Measurements from ENCODE around the gene CTTN. TPM values are rescaled to one million over a fixed set of nuclear protein-coding genes. Genes with fewer than 3 reads are reported as not detected.

Gene CTTN
- total and polyA plus RNA-seq, 2 of the 13 experiments (the other 11 are each of a cell fraction or from before 2014, with no cell fraction given): 84.4 to 114 TPM

DNA sequence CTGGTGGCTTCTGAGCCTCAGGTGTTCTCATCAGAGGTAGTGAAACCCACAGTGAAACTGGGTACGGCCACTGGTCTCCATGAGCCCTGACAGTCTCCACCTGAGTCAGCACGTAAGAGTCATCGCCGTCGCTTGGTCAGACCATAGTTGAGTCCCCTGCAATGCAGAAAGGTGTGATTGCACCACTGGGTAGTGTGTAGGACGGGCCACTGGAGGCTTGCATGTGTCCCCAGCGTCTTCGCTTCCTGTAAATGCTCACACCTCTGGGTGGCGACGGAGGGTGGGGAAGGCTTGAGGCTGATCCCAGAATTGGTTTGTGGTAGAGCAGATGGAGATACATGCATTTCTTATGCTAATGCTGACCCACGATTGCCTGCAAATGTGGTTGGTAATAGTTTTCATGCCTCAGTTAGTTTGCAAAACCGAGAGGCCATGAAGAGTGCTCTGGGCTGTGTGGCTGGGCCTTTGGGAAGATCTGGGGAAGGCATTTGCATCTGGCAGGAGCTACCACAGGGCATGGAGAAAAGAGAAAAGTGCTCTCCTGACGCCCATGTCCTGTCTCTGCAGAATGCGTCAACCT is 26.5 kb downstream of the CTTN start (continued):
- TF ChIP-seq PPARG (CRISPR knock-in tag; conservative IDR thresholded peaks at IDR 0.05): no peak
- TF ChIP-seq ZNF543 (CRISPR knock-in tag; IDR thresholded peaks at IDR 0.05): no peak
- TF ChIP-seq ZKSCAN1 (IDR thresholded peaks at IDR 0.05; ENCODE audit: low read length): no peak

DNA sequence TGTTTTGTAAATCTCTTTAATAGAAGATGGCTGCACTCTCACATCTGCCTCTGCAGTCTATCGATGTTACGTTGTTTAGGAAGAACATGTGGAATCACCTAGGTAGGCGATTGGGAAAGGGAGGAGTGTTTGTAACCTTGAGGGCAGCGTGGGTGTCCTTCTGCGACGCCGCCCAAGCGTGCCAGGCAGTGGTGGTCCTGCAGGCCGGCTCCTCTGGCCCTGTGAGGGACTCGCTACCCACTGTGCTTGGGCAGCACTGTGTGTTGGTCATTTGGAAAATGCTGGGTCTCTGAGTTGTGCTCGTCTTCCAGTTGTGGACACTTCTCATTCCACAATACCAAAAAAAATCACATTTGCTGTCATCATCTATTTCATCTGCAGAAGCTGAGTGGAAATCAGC is 29.1 kb downstream of the CTTN start:
- Histone ChIP-seq H3K79me2 (ENCODE audit: insufficient read depth, low read length) (no peaks in the 10 kb centered on the region), H3K27me3 (ENCODE audit: control insufficient read depth in 1 of 2, insufficient read depth in 2 of 2, low read length in 2 of 2) (no peaks in the 10 kb centered on the region; a peak in 1 of 5 replicates), H3K9ac (ENCODE audit: insufficient read depth, low read depth, low read length) (no peak overlapping the region), H4K20me1 (ENCODE audit: insufficient read depth, low read length) (no peaks in the 10 kb centered on the region), H3K36me3 (replicated peaks in 1 of 2; ENCODE audit: control insufficient read depth in 1 of 2, insufficient read depth in 2 of 2, low read length in 2 of 2) (peaks cover 53 to 81% of the 10 kb centered on the region in 2 experiments; a peak in 4 of 5 replicates), H3K4me2 (ENCODE audit: low read depth, low read length) (no peak overlapping the region), H2AFZ (ENCODE audit: low read length) (no peak overlapping the region), H3K9me3 (ENCODE audit: low read length) (no peaks in the 10 kb centered on the region), H3K27ac (ENCODE audit: extremely low read length, insufficient read depth, low read length) (no peak overlapping the region), H3K4me1 (ENCODE audit: insufficient read depth, low read length) (no peaks in the 10 kb centered on the region), H3K4me3 (replicated peaks in 1 of 3; ENCODE audit: insufficient read depth in 1 of 3, low read depth in 2 of 3, low read length in 3 of 3) (no peak overlapping the region)
- 98% methylated on average over 10 of the region's 11 CpGs for WGBS (ENCODE audit: low lambda C conversion rate)
- ChIA-PET CTCF (ENCODE audit: low intra/inter-chr PET ratio, low total read pairs) (no interaction called here), POLR2A (no interaction called here)
- in situ Hi-C loops (cut with HindIII; ENCODE audit: extremely low pct_ligation_motif_present, low pct_unique_long_range_greater_than_20kb) (no loop called here), intact Hi-C loops (cut with micrococcal nuclease; ENCODE audit: unreplicated experiment) (no loop called here)
- no peak for TF ChIP-seq SSRP1 (CRISPR knock-in tag; IDR thresholded peaks at IDR 0.05)
- no peak for TF ChIP-seq ZNF30 (CRISPR knock-in tag; IDR thresholded peaks at IDR 0.05)
- no peak for TF ChIP-seq TBX3 (IDR thresholded peaks at IDR 0.05; ENCODE audit: borderline replicate concordance)
- ATAC-seq (no peak), DNase-seq (ENCODE audit: low spot score) (no peak), FAIRE-seq (no peak)
- no TSS peak for BruUV-seq (replicated peaks)

DNA sequence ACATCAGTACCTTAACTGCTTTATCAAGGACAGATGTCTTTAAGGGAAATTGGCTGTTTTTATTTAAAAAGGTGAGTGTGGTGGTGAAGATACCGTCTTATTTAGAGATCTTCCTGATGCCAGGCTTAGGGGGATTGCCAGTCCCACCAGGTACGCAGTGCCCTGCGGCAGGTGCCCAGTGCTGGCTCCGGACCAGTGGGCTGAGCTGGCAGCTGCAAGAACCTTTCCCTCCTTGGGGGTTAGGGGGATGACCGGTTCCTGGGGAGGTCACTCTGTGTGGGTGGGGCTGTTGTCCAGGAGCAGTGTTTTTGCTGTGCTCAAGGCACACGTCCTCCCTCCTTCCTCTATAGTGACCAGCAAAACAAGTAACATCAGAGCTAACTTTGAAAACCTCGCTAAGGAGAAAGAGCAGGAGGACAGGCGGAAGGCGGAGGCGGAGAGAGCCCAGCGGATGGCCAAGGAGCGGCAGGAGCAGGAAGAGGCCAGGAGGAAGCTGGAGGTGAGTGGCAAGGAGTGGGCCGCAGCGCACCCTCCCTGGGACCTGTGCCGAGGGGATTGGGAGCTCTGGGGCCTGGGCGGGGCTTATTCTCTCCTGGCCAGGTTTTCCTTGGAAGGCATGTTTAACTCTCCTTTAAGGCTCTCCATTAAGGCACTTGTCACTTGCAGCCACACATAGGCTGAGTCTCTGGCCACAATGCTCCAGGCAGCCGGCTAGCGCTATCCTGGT is 30.5 kb downstream of the CTTN start:
- H3K27ac ChIP-seq (ENCODE audit: extremely low read length, insufficient read depth, low read length): no peak overlapping the region
- no peaks in the 10 kb centered on the region for H4K20me1 ChIP-seq (ENCODE audit: insufficient read depth, low read length)
- intact Hi-C loops (cut with micrococcal nuclease; ENCODE audit: unreplicated experiment): no loop called here
- ChIA-PET CTCF (ENCODE audit: low intra/inter-chr PET ratio, low total read pairs) (no interaction called here), POLR2A (no interaction called here)
- H3K27me3 ChIP-seq (ENCODE audit: control insufficient read depth in 1 of 2, insufficient read depth in 2 of 2, low read length in 2 of 2): no peaks in the 10 kb centered on the region; a peak in 1 of 5 replicates
- no peak overlapping the region for H2AFZ ChIP-seq (ENCODE audit: low read length)
- H3K9me3 ChIP-seq (ENCODE audit: low read length): no peaks in the 10 kb centered on the region
- peaks cover 57 to 82% of the 10 kb centered on the region in 2 experiments; a peak in 4 of 5 replicates for H3K36me3 ChIP-seq (replicated peaks in 1 of 2; ENCODE audit: control insufficient read depth in 1 of 2, insufficient read depth in 2 of 2, low read length in 2 of 2)
- H3K4me2 ChIP-seq (ENCODE audit: low read depth, low read length): no peak overlapping the region
- BruUV-seq (replicated peaks): no TSS peak
- ATAC-seq: no peak
- no peak overlapping the region for H3K4me3 ChIP-seq (replicated peaks in 1 of 3; ENCODE audit: insufficient read depth in 1 of 3, low read depth in 2 of 3, low read length in 3 of 3)
- no peaks in the 10 kb centered on the region for H3K4me1 ChIP-seq (ENCODE audit: insufficient read depth, low read length)
- no peaks in the 10 kb centered on the region for H3K79me2 ChIP-seq (ENCODE audit: insufficient read depth, low read length)
- DNase-seq (ENCODE audit: low spot score): no peak
- 98% methylated on average over 16 of the region's 18 CpGs for WGBS (ENCODE audit: low lambda C conversion rate)
- no peak for FAIRE-seq
- in situ Hi-C loops (cut with HindIII; ENCODE audit: extremely low pct_ligation_motif_present, low pct_unique_long_range_greater_than_20kb): no loop called here
- H3K9ac ChIP-seq (ENCODE audit: insufficient read depth, low read depth, low read length): no peak overlapping the region
- TF ChIP-seq AGO2 (optimal IDR thresholded peaks at IDR 0.05; ENCODE audit: low read depth, low read length): peak; percentile 19
- TF ChIP-seq STAT5B (CRISPR knock-in tag; IDR thresholded peaks at IDR 0.05): no peak

Measured in HepG2 (cell line).